ENCODE results near the gene KRTAP12-2. TPM values are rescaled to one million over a fixed set of nuclear protein-coding genes. Genes with fewer than 3 reads are reported as not detected.
"Not testable (repeated sequence)": the region's sequence is repeated elsewhere in the genome, so short reads cannot be mapped to it uniquely, and the experiment has no call there.

Gene KRTAP12-2
- polyA plus RNA-seq, 1 donor: not detected

GRCh38 chr21:44702111-44702972 is 35.6 kb upstream of the KRTAP12-2 start:
- no CpG with 5 or more reads among the region's 22 CpGs for WGBS (ENCODE audit: insufficient coverage, low lambda C conversion rate)
- H3K27me3 ChIP-seq (ENCODE audit: control insufficient read depth, insufficient read depth, low read length): peaks cover 80% of the 10 kb centered on the region
- no peak for DNase-seq

DNA sequence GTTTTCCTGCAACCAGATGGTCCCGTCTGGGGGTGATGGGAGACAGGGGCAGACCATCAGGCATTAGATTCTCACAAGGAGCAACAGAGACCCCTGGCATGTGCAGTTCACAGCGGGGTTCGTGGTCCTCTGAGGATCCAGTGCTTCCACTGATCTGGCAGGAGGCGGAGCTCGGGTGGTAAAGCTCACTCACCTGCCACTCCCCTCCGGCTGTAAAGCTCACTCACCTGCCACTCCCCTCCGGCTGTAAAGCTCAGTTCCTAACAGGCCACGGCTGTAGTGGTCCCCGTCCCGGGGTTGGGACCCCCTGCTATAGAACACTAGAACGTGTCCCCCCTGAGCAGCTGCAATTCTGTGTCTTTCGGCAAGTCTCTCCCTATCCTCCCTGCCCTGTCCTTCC is 34.8 kb upstream of the KRTAP12-2 start:
- Histone ChIP-seq H3K27me3 (ENCODE audit: control insufficient read depth, insufficient read depth, low read length) (peaks cover 73% of the 10 kb centered on the region), H3K4me1 (ENCODE audit: control insufficient read depth, insufficient read depth, low read length) (peaks cover 8% of the 10 kb centered on the region), H3K4me3 (ENCODE audit: low read length) (no peak overlapping the region), H3K36me3 (ENCODE audit: control insufficient read depth, insufficient read depth, low read length) (no peaks in the 10 kb centered on the region), H3K9me3 (ENCODE audit: control insufficient read depth, low read depth, low read length) (peaks cover 7% of the 10 kb centered on the region), H3K27ac (ENCODE audit: low read length) (no peak overlapping the region)
- no CpG with 5 or more reads among the region's 12 CpGs for WGBS (ENCODE audit: insufficient coverage, low lambda C conversion rate)
- DNase-seq: no peak

More at GRCh38 chr21:44702111-44702972, 35.6 kb upstream of the KRTAP12-2 start:
- Histone ChIP-seq H3K36me3 (ENCODE audit: control insufficient read depth, insufficient read depth, low read length) (no peaks in the 10 kb centered on the region), H3K4me3 (ENCODE audit: low read length) (no peak overlapping the region), H3K27ac (ENCODE audit: low read length) (no peak overlapping the region), H3K4me1 (ENCODE audit: control insufficient read depth, insufficient read depth, low read length) (peaks cover 8% of the 10 kb centered on the region), H3K9me3 (ENCODE audit: control insufficient read depth, low read depth, low read length) (peaks cover 7% of the 10 kb centered on the region)

DNA sequence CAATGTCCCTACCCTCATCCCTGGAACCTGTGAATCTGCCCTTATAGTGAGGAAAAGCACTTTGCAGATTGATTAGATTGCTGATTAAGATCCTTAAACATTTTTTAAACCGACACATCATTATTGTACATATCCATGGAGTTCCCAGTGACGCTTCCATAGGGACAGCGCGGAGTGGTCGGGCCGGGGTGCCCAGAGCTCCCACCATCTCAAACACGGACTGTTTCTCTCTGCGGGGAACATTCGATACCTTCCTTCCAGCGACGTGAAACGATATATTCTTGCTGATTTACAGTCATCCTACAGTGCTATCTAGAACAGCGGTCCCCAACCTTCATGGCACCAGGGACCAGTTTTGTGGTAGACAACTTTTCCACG is 34.3 kb upstream of the KRTAP12-2 start:
- no peak overlapping the region for H3K4me3 ChIP-seq (ENCODE audit: low read length)
- no peak overlapping the region for H3K27ac ChIP-seq (ENCODE audit: low read length)
- peaks cover 8% of the 10 kb centered on the region for H3K4me1 ChIP-seq (ENCODE audit: control insufficient read depth, insufficient read depth, low read length)
- peaks cover 72% of the 10 kb centered on the region for H3K27me3 ChIP-seq (ENCODE audit: control insufficient read depth, insufficient read depth, low read length)
- peaks cover 1% of the 10 kb centered on the region for H3K9me3 ChIP-seq (ENCODE audit: control insufficient read depth, low read depth, low read length)
- no peaks in the 10 kb centered on the region for H3K36me3 ChIP-seq (ENCODE audit: control insufficient read depth, insufficient read depth, low read length)
- WGBS (ENCODE audit: insufficient coverage, low lambda C conversion rate): 100% methylated on average over 1 of the region's 14 CpGs
- no peak for DNase-seq

- peaks cover 69% of the 10 kb centered on the region for H3K27me3 ChIP-seq (ENCODE audit: control insufficient read depth, insufficient read depth, low read length)
- H3K27ac ChIP-seq (ENCODE audit: low read length): no peak overlapping the region
- WGBS (ENCODE audit: insufficient coverage, low lambda C conversion rate): no CpG with 5 or more reads among the region's 21 CpGs
- no peak overlapping the region for H3K4me3 ChIP-seq (ENCODE audit: low read length)
- H3K4me1 ChIP-seq (ENCODE audit: control insufficient read depth, insufficient read depth, low read length): peaks cover 8% of the 10 kb centered on the region
- no peaks in the 10 kb centered on the region for H3K36me3 ChIP-seq (ENCODE audit: control insufficient read depth, insufficient read depth, low read length)
- H3K9me3 ChIP-seq (ENCODE audit: control insufficient read depth, low read depth, low read length): no peaks in the 10 kb centered on the region
- no peak for DNase-seq
Observed at GRCh38 chr21:44700101-44701022, 33.6 kb upstream of the KRTAP12-2 start.

DNA sequence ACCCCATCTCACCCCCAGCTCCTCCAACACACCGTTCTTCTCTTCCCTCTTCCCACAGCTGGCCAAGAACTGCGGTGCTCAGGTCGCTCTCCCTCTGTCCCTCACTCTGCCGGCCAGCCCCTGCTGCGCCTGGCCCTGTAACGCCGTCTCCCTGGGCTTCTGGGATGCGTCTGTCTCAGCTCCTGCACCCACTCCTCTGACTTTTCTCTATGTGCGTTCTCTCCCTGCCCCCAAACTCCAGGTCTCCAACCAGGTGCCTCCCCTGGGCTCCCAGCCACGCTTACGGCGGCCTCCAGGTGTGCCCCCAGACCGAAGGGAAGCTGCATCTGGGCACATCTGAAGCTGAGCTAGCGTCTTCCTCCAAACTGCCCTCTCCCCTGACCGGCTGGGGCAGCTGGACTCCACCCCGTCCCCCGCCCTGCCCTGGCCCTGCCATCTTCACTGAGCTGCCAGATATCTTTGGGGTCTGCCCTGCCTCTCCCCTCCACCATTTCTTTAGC is 32.8 kb upstream of the KRTAP12-2 start:
- DNase-seq: no peak
- no peaks in the 10 kb centered on the region for H3K9me3 ChIP-seq (ENCODE audit: control insufficient read depth, low read depth, low read length)
- peaks cover 66% of the 10 kb centered on the region for H3K27me3 ChIP-seq (ENCODE audit: control insufficient read depth, insufficient read depth, low read length)
- H3K27ac ChIP-seq (ENCODE audit: low read length): no peak overlapping the region
- H3K4me1 ChIP-seq (ENCODE audit: control insufficient read depth, insufficient read depth, low read length): peaks cover 8% of the 10 kb centered on the region
- H3K36me3 ChIP-seq (ENCODE audit: control insufficient read depth, insufficient read depth, low read length): no peaks in the 10 kb centered on the region
- 20% methylated on average over 1 of the region's 17 CpGs for WGBS (ENCODE audit: insufficient coverage, low lambda C conversion rate)
- H3K4me3 ChIP-seq (ENCODE audit: low read length): no peak overlapping the region

DNA sequence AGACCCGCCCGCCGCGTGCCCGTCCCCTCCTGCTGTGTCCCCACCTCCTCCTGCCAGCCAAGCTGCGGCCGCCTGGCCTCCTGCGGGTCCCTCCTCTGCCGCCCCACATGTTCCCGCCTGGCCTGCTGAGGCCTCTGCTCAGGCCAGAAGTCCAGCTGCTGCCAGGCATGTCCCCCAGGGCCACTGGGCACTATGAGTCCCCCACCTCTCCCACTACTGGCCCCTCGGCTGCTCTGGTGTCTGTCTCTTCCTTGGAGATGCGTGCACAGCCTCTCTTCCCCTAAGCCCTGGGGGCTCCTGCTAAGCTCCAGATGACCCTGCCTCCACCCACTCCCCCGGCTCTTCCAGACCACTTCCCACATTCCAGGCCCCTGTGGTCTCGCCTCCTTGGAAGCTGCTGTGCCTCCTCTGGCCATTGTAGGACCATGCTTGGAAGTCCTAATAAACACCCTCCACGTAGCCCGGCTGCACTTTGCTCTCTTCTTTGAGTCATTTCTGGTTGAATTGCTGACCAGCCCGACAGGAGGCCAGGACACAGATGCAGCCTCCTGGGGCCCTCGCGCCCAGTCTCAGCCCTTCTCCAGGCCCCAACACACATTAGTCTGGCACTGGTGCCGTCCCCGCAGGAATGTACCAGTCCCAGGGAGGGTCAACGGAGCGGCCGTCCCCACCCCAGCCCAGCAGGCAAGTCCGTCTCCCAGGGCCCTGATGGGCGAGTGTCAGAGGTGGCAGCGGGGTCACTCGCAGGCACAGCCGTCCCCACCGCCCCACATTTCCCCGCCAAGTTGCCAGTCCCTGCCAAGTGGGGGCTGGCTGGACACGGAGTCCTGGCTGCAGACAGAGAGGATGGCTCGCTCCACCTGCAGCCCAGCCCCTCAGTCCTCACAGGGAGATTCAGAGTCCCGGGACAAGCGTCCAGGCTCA is 31.3 kb upstream of the KRTAP12-2 start:
- H3K4me3 ChIP-seq (ENCODE audit: low read length): no peak overlapping the region
- WGBS (ENCODE audit: insufficient coverage, low lambda C conversion rate): no CpG with 5 or more reads among the region's 35 CpGs
- H3K36me3 ChIP-seq (ENCODE audit: control insufficient read depth, insufficient read depth, low read length): no peaks in the 10 kb centered on the region
- peak; percentile 65 to 70 for DNase-seq
- H3K4me1 ChIP-seq (ENCODE audit: control insufficient read depth, insufficient read depth, low read length): peaks cover 8% of the 10 kb centered on the region
- peak overlapping the region; percentile 58 for H3K27ac ChIP-seq (ENCODE audit: low read length)
- no peaks in the 10 kb centered on the region for H3K9me3 ChIP-seq (ENCODE audit: control insufficient read depth, low read depth, low read length)
- H3K27me3 ChIP-seq (ENCODE audit: control insufficient read depth, insufficient read depth, low read length): peaks cover 51% of the 10 kb centered on the region

DNA sequence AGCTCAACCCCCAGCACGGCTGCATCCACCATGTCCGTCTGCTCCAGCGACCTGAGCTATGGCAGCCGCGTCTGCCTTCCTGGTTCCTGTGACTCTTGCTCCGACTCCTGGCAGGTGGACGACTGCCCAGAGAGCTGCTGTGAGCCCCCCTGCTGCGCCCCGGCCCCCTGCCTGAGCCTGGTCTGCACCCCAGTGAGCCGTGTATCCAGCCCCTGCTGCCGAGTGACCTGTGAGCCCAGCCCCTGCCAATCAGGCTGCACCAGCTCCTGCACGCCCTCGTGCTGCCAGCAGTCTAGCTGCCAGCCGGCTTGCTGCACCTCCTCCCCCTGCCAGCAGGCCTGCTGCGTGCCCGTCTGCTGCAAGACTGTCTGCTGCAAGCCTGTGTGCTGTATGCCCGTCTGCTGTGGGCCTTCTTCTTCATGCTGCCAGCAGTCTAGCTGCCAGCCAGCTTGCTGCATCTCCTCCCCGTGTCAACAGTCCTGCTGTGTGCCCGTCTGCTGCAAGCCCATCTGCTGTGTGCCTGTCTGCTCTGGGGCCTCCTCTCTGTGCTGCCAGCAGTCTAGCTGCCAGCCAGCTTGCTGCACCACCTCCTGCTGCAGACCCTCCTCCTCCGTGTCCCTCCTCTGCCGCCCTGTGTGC is 30.6 kb upstream of the KRTAP12-2 start, which contains the start of gene KRTAP10-12:
Gene KRTAP10-12 (plus strand): TSS at position 1 of the 639 bp plus-strand sequence. CDS start 30 bp downstream, at position 31.
- not testable (repeated sequence) for H3K4me1 ChIP-seq (ENCODE audit: control insufficient read depth, insufficient read depth, low read length); H3K9me3 ChIP-seq (ENCODE audit: control insufficient read depth, low read depth, low read length); DNase-seq; H3K4me3 ChIP-seq (ENCODE audit: low read length); H3K36me3 ChIP-seq (ENCODE audit: control insufficient read depth, insufficient read depth, low read length)
- peak within 1 kb of the TSS; percentile 58 for H3K27ac ChIP-seq (ENCODE audit: low read length)
- H3K27me3 ChIP-seq (ENCODE audit: control insufficient read depth, insufficient read depth, low read length): peaks cover 44% of the 10 kb centered on the region
- WGBS (ENCODE audit: insufficient coverage, low lambda C conversion rate): no CpG with 5 or more reads among the region's 21 CpGs

DNA sequence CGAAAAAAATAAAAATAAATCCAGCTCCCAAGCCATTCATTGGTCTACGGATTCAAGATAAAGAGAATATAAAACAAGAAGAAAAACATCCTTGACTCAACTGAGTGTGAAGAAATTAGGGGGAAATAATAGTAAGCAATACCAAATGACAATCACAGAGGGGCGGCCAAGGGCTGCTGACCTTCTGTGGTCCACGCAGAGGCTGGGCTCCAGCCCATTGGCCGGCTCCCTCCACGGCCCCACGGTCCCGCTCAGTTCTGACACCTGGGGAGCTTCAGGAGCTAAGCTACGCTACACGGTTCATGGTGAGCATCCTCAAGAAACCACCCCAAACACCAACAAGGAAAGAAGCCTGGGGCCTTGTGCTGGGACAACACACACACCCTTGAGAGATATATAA is 29.8 kb upstream of the KRTAP12-2 start:
- Histone ChIP-seq H3K4me1 (ENCODE audit: control insufficient read depth, insufficient read depth, low read length) (peaks cover 8% of the 10 kb centered on the region), H3K27ac (ENCODE audit: low read length) (no peak overlapping the region), H3K27me3 (ENCODE audit: control insufficient read depth, insufficient read depth, low read length) (peaks cover 38% of the 10 kb centered on the region), H3K36me3 (ENCODE audit: control insufficient read depth, insufficient read depth, low read length) (no peaks in the 10 kb centered on the region), H3K9me3 (ENCODE audit: control insufficient read depth, low read depth, low read length) (no peaks in the 10 kb centered on the region), H3K4me3 (ENCODE audit: low read length) (no peak overlapping the region)
- no peak for DNase-seq
- no CpG with 5 or more reads among the region's 10 CpGs for WGBS (ENCODE audit: insufficient coverage, low lambda C conversion rate)

GRCh38 chr21:44695641-44696040 is 28.9 kb upstream of the KRTAP12-2 start:
- Histone ChIP-seq H3K36me3 (ENCODE audit: control insufficient read depth, insufficient read depth, low read length) (no peaks in the 10 kb centered on the region), H3K27ac (ENCODE audit: low read length) (no peak overlapping the region), H3K4me1 (ENCODE audit: control insufficient read depth, insufficient read depth, low read length) (peaks cover 6% of the 10 kb centered on the region), H3K27me3 (ENCODE audit: control insufficient read depth, insufficient read depth, low read length) (peaks cover 33% of the 10 kb centered on the region), H3K9me3 (ENCODE audit: control insufficient read depth, low read depth, low read length) (no peaks in the 10 kb centered on the region), H3K4me3 (ENCODE audit: low read length) (no peak overlapping the region)
- no peak for DNase-seq
- WGBS (ENCODE audit: insufficient coverage, low lambda C conversion rate): 100% methylated on average over 1 of the region's 8 CpGs

Measured in large intestine (tissue), 3 donors.